A549 (cell line): ENCODE data around the gene FAM47E. TPM values are rescaled to one million over a fixed set of nuclear protein-coding genes. Genes with fewer than 3 reads are reported as not detected.

Source experiments
- ATAC-seq, 2 experiments: fragments of 200-7000 bp in 1 of 2; fragments of >200 bp in 1 of 2; cut with Nextera tagmentation in 1 of 2; cut with Tn5 transposase in 1 of 2; 3 replicates each; pipeline versions ENCODE4 v1.8.0 to v1.9.1; 2018 to 2020; ENCODE audit warnings: mild to moderate bottlenecking in 1 of 2, moderate library complexity in 1 of 2
- CTCF ChIA-PET: fragments of 300-600 bp; sonication (Branson Sonifier 250); formaldehyde crosslinking; extraction: SDS; loops from one replicate; lab custom pipeline; 2021; ENCODE audit warnings: antibody characterized with exemption, inconsistent platforms; lab: Yijun Ruan, JAX
- POLR2A ChIA-PET: fragments of 350-600 bp; formaldehyde crosslinking; extraction: SDS; loops from one replicate; lab custom pipeline; 2021; ENCODE audit warnings: antibody characterized with exemption, inconsistent platforms; lab: Yijun Ruan, JAX
- DNase-seq, 2 experiments: peaks; one replicate each; pipeline versions ENCODE4 v3.0.0 to v3.0.0-alpha.2; 2011 to 2016; ENCODE audit warnings: low read depth in 1 of 2, low spot score in 1 of 2
- FAIRE-seq: peaks from 2 replicates; lab custom pipeline; 2011; peaks lifted over from hg19 to GRCh38; lab: Jason Lieb, UNC
- H3K27ac ChIP-seq, 2 experiments: fragments of >200 bp; sonication (Bioruptor Twin); formaldehyde crosslinking; 3 replicates each; pipeline ENCODE4 v1.5.1; 2016 to 2017
- H3K4me1 ChIP-seq: fragments of >200 bp; sonication (Bioruptor Twin); formaldehyde crosslinking; 3 replicates; pipeline ENCODE4 v1.6.1; 2016
- H3K4me2 ChIP-seq: fragments of >200 bp; sonication (Bioruptor Twin); formaldehyde crosslinking; 3 replicates; pipeline ENCODE4 v1.6.1; 2016
- H3K4me3 ChIP-seq: fragments of >200 bp; sonication (Bioruptor Twin); formaldehyde crosslinking; 3 replicates; pipeline ENCODE4 v1.5.1; 2016
- H3K9me3 ChIP-seq: fragments of >200 bp; sonication (Bioruptor Twin); formaldehyde crosslinking; 3 replicates; pipeline ENCODE4 v1.6.1; 2016
- BHLHE40 ChIP-seq: IDR thresholded peaks from 2 replicates; pipeline ENCODE4 v1.6.1; 2012; ENCODE audit warnings: low read depth, low read length, inconsistent platforms
- CHD2 ChIP-seq: fragments of 150-350 bp; IDR thresholded peaks from 2 replicates; pipeline ENCODE4 v1.6.1; 2014; ENCODE audit warnings: low read length; ENCODE audit not compliant: partially characterized antibody
- CTCF ChIP-seq: fragments of >200 bp; sonication (Bioruptor Twin); formaldehyde crosslinking; IDR thresholded peaks from 3 replicates; pipeline ENCODE4 v1.5.1; 2016
- E2F6 ChIP-seq: IDR thresholded peaks from 2 replicates; pipeline ENCODE4 v1.6.1; 2012; ENCODE audit warnings: low read depth, borderline replicate concordance
- EHMT2 ChIP-seq: fragments of 200-600 bp; sonication (generic); IDR thresholded peaks from 2 replicates; pipeline ENCODE4 v1.6.1; 2016; ENCODE audit warnings: antibody characterized with exemption, low read depth, mild to moderate bottlenecking, moderate library complexity
- FOSL2 ChIP-seq, 2 experiments: fragments of 450-650 bp in 1 of 2; fragments of >200 bp in 1 of 2; sonication (Bioruptor Twin) in 1 of 2; formaldehyde crosslinking; IDR thresholded peaks; 2 replicates each; pipeline versions ENCODE4 v1.5.0 to v1.6.1; 2016 to 2020; ENCODE audit warnings: mild to moderate bottlenecking in 1 of 2, moderate library complexity in 1 of 2
- GATA3 ChIP-seq: IDR thresholded peaks from 2 replicates; pipeline ENCODE4 v1.6.1; 2012; ENCODE audit warnings: borderline replicate concordance
- HEYL ChIP-seq: fragments of 250-450 bp; sonication (Bioruptor Pico); IDR thresholded peaks from 2 replicates; pipeline ENCODE4 v1.8.0; 2021; ENCODE audit warnings: mild to moderate bottlenecking, moderate library complexity
- HOXA7 ChIP-seq: fragments of 250-450 bp; sonication (Bioruptor Pico); IDR thresholded peaks from 2 replicates; pipeline ENCODE4 v1.5.0; 2020; ENCODE audit warnings: mild to moderate bottlenecking, moderate library complexity
- HOXB5 ChIP-seq: fragments of 250-450 bp; sonication (Bioruptor Pico); IDR thresholded peaks from 2 replicates; pipeline ENCODE4 v1.5.0; 2020; ENCODE audit warnings: mild to moderate bottlenecking, moderate library complexity
- JUN ChIP-seq, 2 experiments: fragments of >200 bp; sonication (Bioruptor Twin); formaldehyde crosslinking; IDR thresholded peaks; 2 replicates in 1 of 2; 3 replicates in 1 of 2; pipeline ENCODE4 v1.6.1; 2016 to 2017
- KDM5A ChIP-seq: fragments of 200-600 bp; sonication (generic); IDR thresholded peaks from 2 replicates; pipeline ENCODE4 v1.6.1; 2016; ENCODE audit warnings: antibody characterized with exemption, mild to moderate bottlenecking
- MAFK ChIP-seq: fragments of 450-650 bp; IDR thresholded peaks from 2 replicates; pipeline ENCODE4 v1.6.1; 2014; ENCODE audit not compliant: partially characterized antibody
- MAX ChIP-seq: IDR thresholded peaks from 2 replicates; pipeline ENCODE4 v1.6.1; 2012
- MAZ ChIP-seq: fragments of 150-350 bp; IDR thresholded peaks from 2 replicates; pipeline ENCODE4 v1.6.1; 2014; ENCODE audit warnings: antibody characterized with exemption, low read depth, low read length, borderline replicate concordance
- NFE2L2 ChIP-seq: fragments of 150-350 bp; conservative IDR thresholded peaks from 2 replicates; pipeline ENCODE4 v1.6.1; 2014; ENCODE audit warnings: low read length
- PHF8 ChIP-seq: fragments of 200-600 bp; sonication (generic); IDR thresholded peaks from 2 replicates; pipeline ENCODE4 v1.6.1; 2016; ENCODE audit warnings: low read depth, mild to moderate bottlenecking, antibody characterized with exemption, moderate library complexity, borderline replicate concordance
- POLR2AphosphoS2 ChIP-seq: conservative IDR thresholded peaks from 2 replicates; pipeline ENCODE4 v1.6.1; 2012; ENCODE audit warnings: low read length, improper control_type of control experiment, inconsistent platforms
- REST ChIP-seq: fragments of 200-600 bp; sonication (generic); IDR thresholded peaks from 2 replicates; pipeline ENCODE4 v1.6.1; 2016; ENCODE audit warnings: antibody characterized with exemption, mild to moderate bottlenecking, moderate library complexity
- RFX5 ChIP-seq: fragments of 450-650 bp; IDR thresholded peaks from 2 replicates; pipeline ENCODE4 v1.7.1; 2014; ENCODE audit warnings: antibody characterized with exemption, mild to moderate bottlenecking, moderate library complexity
- RNF2 ChIP-seq: fragments of 200-600 bp; sonication (generic); IDR thresholded peaks from 2 replicates; pipeline ENCODE4 v1.6.1; 2016; ENCODE audit warnings: low read depth, mild to moderate bottlenecking, antibody characterized with exemption, moderate library complexity, borderline replicate concordance
- SMC3 ChIP-seq: fragments of >200 bp; sonication (Bioruptor Twin); formaldehyde crosslinking; IDR thresholded peaks from 3 replicates; pipeline ENCODE4 v1.6.1; 2018; ENCODE audit warnings: inconsistent platforms
- SREBF2 ChIP-seq: fragments of 450-650 bp; IDR thresholded peaks from 2 replicates; pipeline ENCODE4 v1.6.1; 2014; ENCODE audit warnings: mild to moderate bottlenecking, moderate library complexity
- TP53 ChIP-seq: fragments of 250-450 bp; sonication (Bioruptor Pico); IDR thresholded peaks from 2 replicates; pipeline ENCODE4 v1.5.0; 2021; ENCODE audit warnings: mild to moderate bottlenecking, moderate library complexity
- USF2 ChIP-seq: fragments of 450-650 bp; IDR thresholded peaks from 2 replicates; pipeline ENCODE4 v1.6.1; 2014; ENCODE audit warnings: antibody characterized with exemption
- ZC3H11A ChIP-seq: fragments of 450-650 bp; IDR thresholded peaks from 2 replicates; pipeline ENCODE4 v1.6.1; 2014; ENCODE audit warnings: antibody characterized with exemption, mild to moderate bottlenecking
- ZSCAN20 ChIP-seq: fragments of 250-450 bp; sonication (Bioruptor Pico); IDR thresholded peaks from 2 replicates; pipeline ENCODE4 v1.8.0; 2022; ENCODE audit warnings: mild to moderate bottlenecking, moderate library complexity
- WGBS: methylation state at CpG from one replicate; pipeline ENCODE4 v1.1.6; 2017; ENCODE audit errors: missing lambda C conversion rate; 5-methylcytosine and 5-hydroxymethylcytosine counted together
- polyA plus RNA-seq, 4 experiments: library from polyadenylated mRNA; depleted of rRNA in 3 of 4; stranded (reverse); fragments of >200 nt; fragmentation: RNase III in 1 of 4; extraction: RNeasy Plus Mini Kit Qiagen cat#74134 plus additional on column Dnase treatment in 1 of 4; gene quantifications; 2 replicates in 3 of 4; 3 replicates in 1 of 4; pipeline ENCODE4 v1.2.3, GENCODE V29; 2011 to 2017

Gene FAM47E
- polyA plus RNA-seq, 2 of the 4 experiments (the other 2 are of a cell fraction), result 0.23 to 0.85 TPM

- CTCF ChIA-PET, result no interaction called here
Measured at GRCh38 chr4:76282941-76283689, 31.6 kb downstream of the FAM47E start.

GRCh38 chr4:76283900-76284299 lies 32.4 kb downstream of the FAM47E start:
- ChIA-PET POLR2A (no interaction called here), CTCF (no interaction called here)
- no peak for FAIRE-seq
- H3K4me2 ChIP-seq, result no peak overlapping the region
- WGBS, result 53% methylated on average over 4 of the region's 4 CpGs
- H3K9me3 ChIP-seq, result peaks cover 3% of the 10 kb centered on the region; the same call in 1 of the 3 replicates
- no peak overlapping the region for H3K4me3 ChIP-seq
- peaks cover 15% of the 10 kb centered on the region; the same call in 1 of the 3 replicates for H3K4me1 ChIP-seq
- no peak for DNase-seq
- no peak overlapping the region for H3K27ac ChIP-seq
- ATAC-seq, result no peak
- TF ChIP-seq EHMT2 (no peak), MAFK (no peak), MAZ (no peak), MAX (no peak), NFE2L2 (no peak), ZC3H11A (no peak), CHD2 (no peak), HEYL (no peak), SMC3 (no peak), HOXA7 (CRISPR knock-in tag) (no peak), CTCF (no peak), BHLHE40 (no peak)

More at GRCh38 chr4:76282941-76283689, 31.6 kb downstream of the FAM47E start:
- peaks cover 22% of the 10 kb centered on the region for H3K4me1 ChIP-seq
- no peak overlapping the region for H3K4me3 ChIP-seq
- POLR2A ChIA-PET, result no interaction called here
- DNase-seq, result no peak
- 42% methylated on average over 6 of the region's 6 CpGs for WGBS
- TF ChIP-seq ZSCAN20 (CRISPR knock-in tag) (no peak), FOSL2 (IDR thresholded peaks at IDR 0.05) (no peak), FOSL2 (CRISPR knock-in tag; IDR thresholded peaks at IDR 0.05) (no peak), SREBF2 (no peak), USF2 (no peak), JUN (IDR thresholded peaks at IDR 0.05) (no peak), MAX (no peak), REST (no peak), CHD2 (no peak), POLR2AphosphoS2 (no peak), MAZ (no peak), RFX5 (no peak), HOXB5 (no peak), GATA3 (no peak), KDM5A (no peak), PHF8 (no peak), RNF2 (no peak), HOXA7 (CRISPR knock-in tag) (no peak), E2F6 (no peak), SMC3 (no peak), TP53 (CRISPR knock-in tag) (no peak)
- no peak overlapping the region for H3K27ac ChIP-seq
- peaks cover 3% of the 10 kb centered on the region; the same call in 1 of the 3 replicates for H3K9me3 ChIP-seq
- ATAC-seq, result no peak
- no peak overlapping the region for H3K4me2 ChIP-seq
- no peak for FAIRE-seq
